ENCODE data around the gene RUNX1.

DNA sequence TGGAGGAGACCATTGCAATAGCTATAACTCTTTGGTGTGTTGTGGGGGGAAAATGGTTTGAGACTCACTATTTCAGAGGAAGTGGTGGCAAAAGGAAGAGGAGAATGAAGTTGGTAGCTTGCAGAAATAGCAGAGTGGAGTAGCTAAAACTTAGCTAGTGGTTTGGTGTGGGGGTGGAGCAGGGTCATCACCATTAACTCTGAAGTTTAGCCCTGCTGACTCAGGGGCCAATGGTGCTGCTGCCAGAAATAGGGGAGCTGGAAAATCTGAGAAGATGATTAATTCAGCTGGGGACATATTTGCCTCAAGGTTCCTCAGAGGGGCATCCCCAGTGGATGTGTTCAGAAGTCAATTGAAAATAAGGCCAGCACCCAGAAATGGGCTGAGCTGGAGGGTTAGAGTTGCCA is 65.4 kb downstream of the RUNX1 start:
- TF ChIP-seq, protein P1, sequence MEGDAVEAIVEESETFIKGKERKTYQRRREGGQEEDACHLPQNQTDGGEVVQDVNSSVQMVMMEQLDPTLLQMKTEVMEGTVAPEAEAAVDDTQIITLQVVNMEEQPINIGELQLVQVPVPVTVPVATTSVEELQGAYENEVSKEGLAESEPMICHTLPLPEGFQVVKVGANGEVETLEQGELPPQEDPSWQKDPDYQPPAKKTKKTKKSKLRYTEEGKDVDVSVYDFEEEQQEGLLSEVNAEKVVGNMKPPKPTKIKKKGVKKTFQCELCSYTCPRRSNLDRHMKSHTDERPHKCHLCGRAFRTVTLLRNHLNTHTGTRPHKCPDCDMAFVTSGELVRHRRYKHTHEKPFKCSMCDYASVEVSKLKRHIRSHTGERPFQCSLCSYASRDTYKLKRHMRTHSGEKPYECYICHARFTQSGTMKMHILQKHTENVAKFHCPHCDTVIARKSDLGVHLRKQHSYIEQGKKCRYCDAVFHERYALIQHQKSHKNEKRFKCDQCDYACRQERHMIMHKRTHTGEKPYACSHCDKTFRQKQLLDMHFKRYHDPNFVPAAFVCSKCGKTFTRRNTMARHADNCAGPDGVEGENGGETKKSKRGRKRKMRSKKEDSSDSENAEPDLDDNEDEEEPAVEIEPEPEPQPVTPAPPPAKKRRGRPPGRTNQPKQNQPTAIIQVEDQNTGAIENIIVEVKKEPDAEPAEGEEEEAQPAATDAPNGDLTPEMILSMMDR (IDR thresholded peaks at IDR 0.05; ENCODE audit: low read depth, low read length) = no peak
- TF ChIP-seq EZH2phosphoT487 (IDR thresholded peaks at IDR 0.05; ENCODE audit: low read depth) = no peak
